ENCODE data around the gene TBX10.

- TF ChIP-seq, protein P1, sequence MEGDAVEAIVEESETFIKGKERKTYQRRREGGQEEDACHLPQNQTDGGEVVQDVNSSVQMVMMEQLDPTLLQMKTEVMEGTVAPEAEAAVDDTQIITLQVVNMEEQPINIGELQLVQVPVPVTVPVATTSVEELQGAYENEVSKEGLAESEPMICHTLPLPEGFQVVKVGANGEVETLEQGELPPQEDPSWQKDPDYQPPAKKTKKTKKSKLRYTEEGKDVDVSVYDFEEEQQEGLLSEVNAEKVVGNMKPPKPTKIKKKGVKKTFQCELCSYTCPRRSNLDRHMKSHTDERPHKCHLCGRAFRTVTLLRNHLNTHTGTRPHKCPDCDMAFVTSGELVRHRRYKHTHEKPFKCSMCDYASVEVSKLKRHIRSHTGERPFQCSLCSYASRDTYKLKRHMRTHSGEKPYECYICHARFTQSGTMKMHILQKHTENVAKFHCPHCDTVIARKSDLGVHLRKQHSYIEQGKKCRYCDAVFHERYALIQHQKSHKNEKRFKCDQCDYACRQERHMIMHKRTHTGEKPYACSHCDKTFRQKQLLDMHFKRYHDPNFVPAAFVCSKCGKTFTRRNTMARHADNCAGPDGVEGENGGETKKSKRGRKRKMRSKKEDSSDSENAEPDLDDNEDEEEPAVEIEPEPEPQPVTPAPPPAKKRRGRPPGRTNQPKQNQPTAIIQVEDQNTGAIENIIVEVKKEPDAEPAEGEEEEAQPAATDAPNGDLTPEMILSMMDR (IDR thresholded peaks at IDR 0.05; ENCODE audit: low read depth, low read length, missing input control) = no peak
- TF ChIP-seq TAF1 (conservative IDR thresholded peaks at IDR 0.05) (no peak), ATF3 (IDR thresholded peaks at IDR 0.05) (no peak), HNF4G (IDR thresholded peaks at IDR 0.05) (no peak), FOXA1 (IDR thresholded peaks at IDR 0.05) (no peak), NR2F2 (IDR thresholded peaks at IDR 0.05) (no peak), JUND (IDR thresholded peaks at IDR 0.05) (no peak), SP1 (IDR thresholded peaks at IDR 0.05) (no peak), EGR1 (IDR thresholded peaks at IDR 0.05; ENCODE audit: low read depth in 2 of 2) (no peak), GABPA (IDR thresholded peaks at IDR 0.05 in 1 of 2, conservative IDR thresholded peaks at IDR 0.05 in 1 of 2) (no peak), REST (IDR thresholded peaks at IDR 0.05) (no peak)
Observed at GRCh38 chr11:67664213-67664585, 24.6 kb upstream of the TBX10 start.
